OCI-M2 (cell line): ENCODE results near the gene LRBA.
"Not testable (repeated sequence)": the region's sequence is repeated elsewhere in the genome, so short reads cannot be mapped to it uniquely, and the experiment has no call there.

Experiments used
- DNase-seq: peaks from one replicate; lab custom pipeline; 2025; ENCODE audit not compliant: unreplicated experiment; lab: John Stamatoyannopoulos, UW

The LRBA gene

DNA sequence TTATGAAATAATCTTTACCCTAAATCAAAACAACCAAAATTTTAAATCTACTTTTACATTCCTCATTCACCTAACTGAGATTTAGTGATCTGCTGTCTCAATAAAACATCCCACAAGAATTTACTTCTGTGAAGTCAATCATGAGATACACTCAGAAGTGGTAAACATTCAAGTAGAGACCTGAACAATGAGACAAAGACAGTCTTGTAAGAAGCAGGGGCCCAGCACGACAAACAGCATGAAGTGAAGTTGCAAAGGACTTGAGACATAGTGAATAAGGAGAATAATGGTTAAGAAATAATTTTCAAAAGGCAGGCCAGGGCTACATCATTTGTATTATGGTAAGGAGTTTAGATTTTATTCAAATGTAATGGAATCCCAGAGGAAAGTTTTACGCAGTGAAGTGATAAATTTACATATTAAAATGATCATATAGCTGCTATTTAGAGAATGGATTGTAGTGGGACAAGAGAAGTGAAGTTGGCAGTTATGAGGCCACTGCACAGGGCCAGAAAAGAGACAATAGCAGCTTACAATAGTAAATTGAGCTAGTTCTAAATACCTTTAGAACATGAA is 331.2 kb downstream of the LRBA start:
- DNase-seq: no peak

- no peak for DNase-seq
Observed at GRCh38 chr4:150682126-150682525, 333.0 kb downstream of the LRBA start.

GRCh38 chr4:150681063-150681462 is 334.0 kb downstream of the LRBA start:
- DNase-seq: no peak

DNA sequence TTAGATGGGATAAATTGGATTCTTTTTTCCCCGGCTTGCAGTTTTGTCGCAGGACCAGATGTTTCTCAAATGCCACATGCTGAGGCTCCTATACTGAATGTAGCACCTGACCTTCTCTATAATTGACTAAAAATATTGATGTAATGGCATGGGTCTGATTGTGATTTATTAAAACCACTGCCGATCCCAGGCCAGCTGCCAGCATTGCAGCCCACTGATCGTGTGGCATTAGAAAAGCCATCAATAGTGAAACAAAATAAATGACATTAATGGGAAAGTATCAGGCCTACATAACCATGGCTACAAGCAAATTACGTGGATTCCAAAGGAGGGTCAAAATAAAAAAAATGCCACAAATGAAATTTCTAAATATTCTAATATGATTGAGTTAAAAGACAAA is 334.4 kb downstream of the LRBA start:
- no peak for DNase-seq

DNA sequence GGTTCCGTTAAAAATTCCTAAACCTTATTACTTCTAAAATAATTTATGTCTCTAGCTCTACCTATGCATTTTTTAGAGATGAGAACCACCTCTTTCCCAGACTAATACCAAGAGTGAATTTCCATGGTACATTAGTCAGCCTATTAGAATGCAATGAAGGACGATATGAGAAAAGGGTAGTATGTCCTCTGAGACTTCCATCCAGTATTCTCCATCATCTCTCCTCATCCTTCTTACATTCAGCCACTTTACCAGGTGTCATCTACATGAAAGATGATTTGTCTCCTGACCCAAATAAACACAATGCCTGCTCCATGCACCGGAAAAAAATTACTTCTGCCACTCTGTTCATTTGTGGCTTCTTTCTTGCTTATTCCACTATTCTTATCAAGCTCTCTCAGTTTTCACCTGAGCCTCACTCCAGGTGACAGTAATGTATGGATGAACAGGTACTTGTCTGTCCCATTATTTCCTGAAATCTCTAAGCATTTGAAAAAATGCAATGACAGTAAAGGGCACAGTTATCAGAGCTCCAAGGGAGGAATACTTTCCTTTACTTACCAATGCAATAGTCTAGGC is 335.2 kb downstream of the LRBA start:
- DNase-seq: no peak

- no peak for DNase-seq
Observed at GRCh38 chr4:150679018-150679764, 335.9 kb downstream of the LRBA start.

DNA sequence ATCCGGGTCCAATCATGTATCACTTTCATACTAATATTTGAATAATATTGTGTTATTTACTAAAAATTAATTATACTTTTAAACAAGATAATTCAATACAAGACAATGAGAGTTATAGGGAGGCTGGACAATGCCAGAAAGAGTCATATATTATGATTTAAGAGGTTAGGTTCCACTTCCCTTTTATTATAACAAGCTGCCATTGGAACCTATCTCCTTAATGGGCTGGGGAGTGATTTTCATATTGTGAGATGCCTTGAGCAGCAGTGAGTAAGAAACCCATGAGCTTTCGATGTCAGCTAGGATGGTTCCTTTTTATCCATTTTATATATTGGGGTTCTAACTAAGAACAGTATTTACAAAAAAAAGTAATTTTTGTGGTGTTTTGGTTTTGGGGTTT is 341.3 kb downstream of the LRBA start:
- no peak for DNase-seq

- no peak for DNase-seq
Observed at GRCh38 chr4:150668824-150669223, 346.3 kb downstream of the LRBA start.

- DNase-seq: no peak
Observed at GRCh38 chr4:150664935-150665334, 350.1 kb downstream of the LRBA start.

DNA sequence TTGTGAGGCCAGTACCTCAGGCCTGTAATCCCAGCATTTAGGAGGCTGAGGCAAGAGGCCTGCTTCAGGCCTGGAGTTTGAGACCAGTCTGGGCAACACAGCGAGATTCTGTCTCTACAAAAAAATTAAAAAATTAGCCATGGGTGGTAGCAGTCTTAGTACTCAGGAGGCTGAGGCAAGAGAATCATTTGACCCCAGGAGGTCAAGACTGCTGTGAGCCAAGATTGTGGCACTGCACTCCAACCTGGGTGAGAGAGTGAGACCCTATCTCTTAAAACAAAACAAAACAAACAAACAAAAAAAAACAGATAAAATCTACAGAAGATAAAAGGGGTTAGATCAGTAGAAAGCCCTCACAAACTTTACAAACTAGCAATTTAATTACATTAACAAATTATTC is 352.4 kb downstream of the LRBA start:
- no peak for DNase-seq

- DNase-seq: not testable (repeated sequence)
Observed at GRCh38 chr4:150661551-150661950, 353.5 kb downstream of the LRBA start.

DNA sequence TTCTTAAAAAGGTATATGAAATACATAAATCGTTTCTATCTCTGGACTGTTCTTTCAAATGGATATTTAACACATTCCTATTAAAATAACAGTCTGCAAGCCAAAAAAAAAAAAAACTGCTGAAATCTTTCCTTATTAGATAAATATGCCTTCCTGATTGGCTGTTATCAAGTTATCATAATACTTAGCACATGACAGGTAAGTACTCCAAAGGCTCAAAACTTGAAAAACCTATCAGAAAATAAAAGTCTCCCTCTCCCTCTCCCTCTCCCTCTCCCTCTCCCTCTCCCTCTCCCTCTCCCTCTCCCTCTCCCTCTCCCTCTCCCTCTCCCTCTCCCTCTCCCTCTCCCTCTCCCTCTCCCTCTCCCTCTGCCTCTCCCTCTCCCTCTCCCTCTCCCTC is 356.8 kb downstream of the LRBA start:
- not testable (repeated sequence) for DNase-seq

DNA sequence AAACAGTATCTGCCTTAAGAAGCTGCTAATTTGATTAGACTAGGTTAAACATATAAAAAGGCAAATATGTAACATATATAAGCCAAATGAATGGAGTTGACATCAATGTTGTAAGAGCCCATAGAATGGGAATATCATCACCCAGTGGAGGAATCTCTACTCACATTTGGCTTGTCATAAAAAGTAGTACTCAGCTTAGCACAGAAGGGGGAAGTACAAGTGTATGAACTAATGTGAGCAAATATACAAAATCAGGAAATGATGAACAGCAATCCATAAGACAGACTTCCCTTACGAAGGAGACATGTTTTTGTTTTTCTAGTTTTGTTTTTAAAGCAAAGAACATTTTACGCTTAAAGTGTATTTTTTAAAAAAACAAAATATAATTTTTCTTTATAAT is 358.2 kb downstream of the LRBA start:
- DNase-seq: no peak

DNA sequence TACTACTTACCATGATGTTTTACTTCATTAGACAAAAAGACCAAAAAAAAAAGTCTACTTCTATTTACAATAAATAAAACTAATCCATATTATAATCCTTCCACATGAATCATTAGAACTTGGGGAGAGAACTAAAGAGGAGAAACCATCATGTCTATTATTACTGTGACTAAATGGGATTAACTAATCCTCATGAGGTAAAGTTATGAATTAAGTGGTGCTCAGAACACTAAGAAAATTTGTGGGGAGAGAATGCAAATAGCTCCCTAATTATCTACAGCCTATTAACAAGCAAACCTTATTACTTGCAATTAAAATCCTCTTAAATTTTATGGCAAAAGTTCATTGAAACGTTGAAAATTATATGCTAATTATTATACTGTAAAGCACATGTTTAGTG is 364.3 kb downstream of the LRBA start:
- no peak for DNase-seq

- DNase-seq: no peak
Observed at GRCh38 chr4:150648123-150648522, 367.0 kb downstream of the LRBA start.

DNA sequence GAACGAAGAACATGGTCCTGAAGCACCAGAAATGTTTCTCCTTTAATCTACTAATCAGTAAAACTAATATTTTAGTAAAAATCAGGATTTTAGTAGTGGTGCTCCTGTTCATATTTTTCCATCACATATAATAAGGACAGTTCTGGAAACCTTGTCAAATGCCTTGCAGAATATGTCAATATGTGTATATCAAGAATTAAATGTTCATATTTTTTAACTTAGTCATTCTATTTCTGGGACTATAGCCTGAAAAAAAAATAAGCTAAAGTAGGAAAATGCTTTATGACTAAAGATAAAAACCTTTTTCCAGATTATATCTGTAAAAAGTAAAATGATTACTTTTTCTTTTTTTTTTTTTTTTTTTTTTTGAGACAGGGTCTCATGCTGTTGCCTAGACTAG is 368.1 kb downstream of the LRBA start:
- no peak for DNase-seq

- no peak for DNase-seq
Observed at GRCh38 chr4:150641612-150642011, 373.5 kb downstream of the LRBA start.

- DNase-seq: no peak
Observed at GRCh38 chr4:150632639-150633038, 382.4 kb downstream of the LRBA start.

- DNase-seq: no peak
Observed at GRCh38 chr4:150628073-150628472, 387.0 kb downstream of the LRBA start.

GRCh38 chr4:150625033-150625432 is 390.1 kb downstream of the LRBA start:
- no peak for DNase-seq

GRCh38 chr4:150624055-150624454 is 391.0 kb downstream of the LRBA start:
- DNase-seq: no peak

- no peak for DNase-seq
Observed at GRCh38 chr4:150619042-150619441, 396.0 kb downstream of the LRBA start.

- DNase-seq: no peak
Observed at GRCh38 chr4:150609131-150609530, 406.0 kb downstream of the LRBA start.
